Thyroid gland (tissue), 4 donors: ENCODE measurements around the gene TMEM266.

ENCODE experiments used
- POLR2A ChIP-seq, 2 donors: fragments of 450-650 bp; IDR thresholded peaks; one replicate each; pipeline ENCODE4 v1.6.1; 2017; ENCODE audit warnings: antibody characterized with exemption in 2 of 2, mild to moderate bottlenecking in 2 of 2, moderate library complexity in 1 of 2
- TF ChIP-seq, protein P1 (sequence below), 6 experiments: fragments of 200-600 bp in 3 of 6; fragments of 450-650 bp in 3 of 6; sonication (generic) in 3 of 6; IDR thresholded peaks; one replicate each; pipeline ENCODE4 v1.5.1; 2016 to 2019; ENCODE audit warnings: antibody characterized with exemption in 6 of 6, mild to moderate bottlenecking in 2 of 6, inconsistent platforms in 1 of 6, moderate library complexity in 1 of 6

DNA sequence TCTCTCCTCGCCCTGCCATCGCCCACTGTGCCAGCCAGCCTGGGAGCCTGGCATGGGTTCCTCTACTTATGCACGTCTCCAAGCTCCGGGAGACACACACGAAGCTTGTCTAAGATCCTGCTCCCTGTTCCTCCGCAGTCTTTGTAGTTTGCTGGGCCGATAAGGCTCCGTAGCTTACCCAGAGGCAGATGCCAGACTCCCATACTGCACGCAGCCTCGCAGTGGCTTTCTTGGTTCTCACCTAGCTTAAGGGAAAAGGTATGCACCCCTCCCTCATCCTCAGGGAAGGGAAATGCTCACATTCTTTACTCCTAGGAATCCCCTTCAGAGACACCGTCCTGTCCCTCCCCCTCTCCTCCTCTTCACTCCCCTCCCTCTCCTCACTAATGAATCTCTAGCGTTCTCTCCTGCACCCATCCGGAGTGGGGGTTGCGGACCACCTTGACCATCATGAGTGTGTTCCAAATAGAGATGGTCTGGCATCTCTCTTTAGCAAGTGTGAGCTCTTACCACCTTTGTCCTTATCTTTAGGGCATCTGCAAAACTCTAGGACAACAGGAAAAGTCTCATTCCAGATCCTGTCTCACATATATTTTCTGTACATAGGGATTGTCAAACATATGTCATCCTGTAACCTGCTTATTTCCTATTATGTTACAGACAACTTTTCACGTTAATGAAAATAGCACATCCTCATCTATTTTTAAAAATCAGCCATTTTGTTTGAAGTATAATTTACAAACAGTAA is 56.5 kb downstream of the TMEM266 start:
- TF ChIP-seq, protein P1, sequence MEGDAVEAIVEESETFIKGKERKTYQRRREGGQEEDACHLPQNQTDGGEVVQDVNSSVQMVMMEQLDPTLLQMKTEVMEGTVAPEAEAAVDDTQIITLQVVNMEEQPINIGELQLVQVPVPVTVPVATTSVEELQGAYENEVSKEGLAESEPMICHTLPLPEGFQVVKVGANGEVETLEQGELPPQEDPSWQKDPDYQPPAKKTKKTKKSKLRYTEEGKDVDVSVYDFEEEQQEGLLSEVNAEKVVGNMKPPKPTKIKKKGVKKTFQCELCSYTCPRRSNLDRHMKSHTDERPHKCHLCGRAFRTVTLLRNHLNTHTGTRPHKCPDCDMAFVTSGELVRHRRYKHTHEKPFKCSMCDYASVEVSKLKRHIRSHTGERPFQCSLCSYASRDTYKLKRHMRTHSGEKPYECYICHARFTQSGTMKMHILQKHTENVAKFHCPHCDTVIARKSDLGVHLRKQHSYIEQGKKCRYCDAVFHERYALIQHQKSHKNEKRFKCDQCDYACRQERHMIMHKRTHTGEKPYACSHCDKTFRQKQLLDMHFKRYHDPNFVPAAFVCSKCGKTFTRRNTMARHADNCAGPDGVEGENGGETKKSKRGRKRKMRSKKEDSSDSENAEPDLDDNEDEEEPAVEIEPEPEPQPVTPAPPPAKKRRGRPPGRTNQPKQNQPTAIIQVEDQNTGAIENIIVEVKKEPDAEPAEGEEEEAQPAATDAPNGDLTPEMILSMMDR (IDR thresholded peaks at IDR 0.05) = no peak
- TF ChIP-seq POLR2A (IDR thresholded peaks at IDR 0.05) = no peak
